D721Med (cell line): ENCODE measurements around the gene FARSA.

ENCODE experiments used
- DNase-seq: peaks from one replicate; pipeline ENCODE4 v3.0.0; 2011; ENCODE audit warnings: low spot score; ENCODE audit not compliant: insufficient read length
- FAIRE-seq: peaks from 2 replicates; lab custom pipeline; 2011; peaks lifted over from hg19 to GRCh38; lab: Jason Lieb, UNC
- CTCF ChIP-seq: IDR thresholded peaks from 2 replicates; pipeline ENCODE4 v1.5.1; 2012; ENCODE audit warnings: mild to moderate bottlenecking, control low read depth; ENCODE audit not compliant: insufficient read depth; ENCODE audit errors: missing control alignments

Gene FARSA

GRCh38 chr19:12880551-12881171 lies 52.9 kb downstream of the FARSA start:
- no peak for TF ChIP-seq CTCF
- FAIRE-seq, result no peak
- no peak for DNase-seq

- TF ChIP-seq CTCF, result no peak
- FAIRE-seq (no peak), DNase-seq (no peak)
Measured at GRCh38 chr19:12875086-12875485, 58.4 kb downstream of the FARSA start.

GRCh38 chr19:12873891-12874745 lies 59.4 kb downstream of the FARSA start:
- FAIRE-seq, result no peak
- no peak for TF ChIP-seq CTCF
- no peak for DNase-seq

- DNase-seq (no peak), FAIRE-seq (no peak)
- no peak for TF ChIP-seq CTCF
Measured at GRCh38 chr19:12872941-12873890, 60.3 kb downstream of the FARSA start.
